HepG2 (cell line): Measurements from ENCODE around the gene COASY. TPM values are rescaled to one million over a fixed set of nuclear protein-coding genes. Genes with fewer than 3 reads are reported as not detected.

Experiments
- EEA1 ChIP-seq: sonication (generic); formaldehyde crosslinking; IDR thresholded peaks from 2 replicates; pipeline ENCODE4 v1.5.1; 2020; ENCODE audit warnings: mild to moderate bottlenecking, missing genetic modification reagents, borderline replicate concordance
- HNRNPUL1 ChIP-seq: fragments of 200-400 bp; formaldehyde crosslinking; IDR thresholded peaks from 2 replicates; pipeline ENCODE4 v1.6.1; 2017; ENCODE audit warnings: low read depth, mild to moderate bottlenecking, low read length, moderate library complexity
- IRF2 ChIP-seq: IDR thresholded peaks from 2 replicates; pipeline ENCODE4 v1.6.1; 2018; ENCODE audit warnings: missing genetic modification reagents, missing compliant biosample characterization
- KDM6A ChIP-seq: IDR thresholded peaks from 2 replicates; pipeline ENCODE4 v1.6.1; 2016; ENCODE audit warnings: low read depth
- KMT2A ChIP-seq: sonication (generic); formaldehyde crosslinking; IDR thresholded peaks from 2 replicates; pipeline ENCODE4 v1.4.0; 2020; ENCODE audit warnings: missing genetic modification reagents
- MED1 ChIP-seq: sonication (generic); formaldehyde crosslinking; IDR thresholded peaks from 2 replicates; pipeline ENCODE4 v1.4.0; 2020; ENCODE audit warnings: missing genetic modification reagents
- NR2F1 ChIP-seq, 2 experiments: fragments of 450-650 bp in 1 of 2; formaldehyde crosslinking in 1 of 2; IDR thresholded peaks; 2 replicates each; pipeline versions ENCODE4 v1.5.0 to v1.6.1; 2016 to 2020; ENCODE audit warnings: mild to moderate bottlenecking in 1 of 2, missing compliant biosample characterization in 1 of 2, missing genetic modification reagents in 1 of 2, moderate library complexity in 1 of 2
- NRL ChIP-seq: sonication (generic); formaldehyde crosslinking; IDR thresholded peaks from 2 replicates; pipeline ENCODE4 v1.5.0; 2020; ENCODE audit warnings: missing genetic modification reagents, mild to moderate bottlenecking, moderate library complexity, borderline replicate concordance
- PHF21A ChIP-seq: sonication (generic); formaldehyde crosslinking; IDR thresholded peaks from 2 replicates; pipeline ENCODE4 v1.5.0; 2020; ENCODE audit warnings: mild to moderate bottlenecking, missing genetic modification reagents
- REL ChIP-seq: sonication (generic); formaldehyde crosslinking; conservative IDR thresholded peaks from 2 replicates; pipeline ENCODE4 v1.8.0; 2022; ENCODE audit warnings: mild to moderate bottlenecking, missing genetic modification reagents, moderate library complexity
- RXRB ChIP-seq: IDR thresholded peaks from 2 replicates; pipeline ENCODE4 v1.6.1; 2016; ENCODE audit warnings: borderline replicate concordance, missing genetic modification reagents, missing compliant biosample characterization
- SIX4 ChIP-seq: sonication (generic); formaldehyde crosslinking; IDR thresholded peaks from 2 replicates; pipeline ENCODE4 v1.4.0; 2020; ENCODE audit warnings: missing genetic modification reagents
- SMC3 ChIP-seq: IDR thresholded peaks from 2 replicates; pipeline ENCODE4 v1.6.1; 2011; ENCODE audit warnings: low read length, improper control_type of control experiment
- YEATS4 ChIP-seq: sonication (generic); formaldehyde crosslinking; IDR thresholded peaks from 2 replicates; pipeline ENCODE4 v1.4.0; 2020; ENCODE audit warnings: missing genetic modification reagents, borderline replicate concordance
- ZBTB21 ChIP-seq: sonication (generic); formaldehyde crosslinking; IDR thresholded peaks from 2 replicates; pipeline ENCODE4 v1.4.0; 2020; ENCODE audit warnings: missing genetic modification reagents
- ZKSCAN8 ChIP-seq: IDR thresholded peaks from 2 replicates; pipeline ENCODE4 v1.6.1; 2016; ENCODE audit warnings: borderline replicate concordance, missing genetic modification reagents, missing compliant biosample characterization
- ZNF451 ChIP-seq: sonication (generic); formaldehyde crosslinking; IDR thresholded peaks from 2 replicates; pipeline ENCODE4 v1.5.0; 2020; ENCODE audit warnings: mild to moderate bottlenecking, missing genetic modification reagents
- ZNF510 ChIP-seq: sonication (generic); formaldehyde crosslinking; IDR thresholded peaks from 2 replicates; pipeline ENCODE4 v1.4.0; 2020; ENCODE audit warnings: low read depth, mild to moderate bottlenecking, missing genetic modification reagents
- ZNF547 ChIP-seq: sonication (generic); formaldehyde crosslinking; IDR thresholded peaks from 2 replicates; pipeline ENCODE4 v1.5.1; 2020; ENCODE audit warnings: mild to moderate bottlenecking, missing genetic modification reagents
- ZNF550 ChIP-seq: sonication (generic); formaldehyde crosslinking; IDR thresholded peaks from 2 replicates; pipeline ENCODE4 v1.4.0; 2020; ENCODE audit warnings: mild to moderate bottlenecking, missing genetic modification reagents, borderline replicate concordance
- ZNF558 ChIP-seq: sonication (generic); formaldehyde crosslinking; IDR thresholded peaks from 2 replicates; pipeline ENCODE4 v1.9.0; 2022; ENCODE audit warnings: mild to moderate bottlenecking, missing genetic modification reagents, borderline replicate concordance
- ZNF652 ChIP-seq: IDR thresholded peaks from 2 replicates; pipeline ENCODE4 v1.6.1; 2016; ENCODE audit warnings: low read depth, borderline replicate concordance
- polyA plus RNA-seq, 8 experiments: library from polyadenylated mRNA; depleted of rRNA in 3 of 8; stranded (reverse) in 7 of 8; unstranded in 1 of 8; fragments of >200 nt; fragmentation: Illumina TruSeq in 4 of 8; extraction: Trizol in 4 of 8; gene quantifications; 2 replicates each; pipeline versions ENCODE4 v1.2.1 to v1.2.3, GENCODE V29; 2011 to 2016; ENCODE audit warnings: low read depth in 4 of 8, missing spikeins in 1 of 8, mixed read lengths in 1 of 8; ENCODE audit not compliant: insufficient read depth in 1 of 8
- total RNA-seq, 5 experiments: library from RNA; depleted of rRNA; stranded (reverse); fragments of >200 nt; fragmentation: Illumina TruSeq; extraction: Trizol; gene quantifications; 2 replicates each; pipeline ENCODE4 v1.2.3, GENCODE V29; 2016; ENCODE audit warnings: low read depth in 1 of 5
- TF ChIP-seq, protein P1 (sequence below): sonication (generic); formaldehyde crosslinking; IDR thresholded peaks from 2 replicates; pipeline ENCODE4 v1.5.1; 2020; ENCODE audit warnings: missing genetic modification reagents, mild to moderate bottlenecking, borderline replicate concordance
- TF ChIP-seq, protein P2 (sequence below): sonication (generic); formaldehyde crosslinking; IDR thresholded peaks from 2 replicates; pipeline ENCODE4 v1.4.0; 2020; ENCODE audit warnings: missing genetic modification reagents
- TF ChIP-seq, protein P3 (sequence below): sonication (generic); formaldehyde crosslinking; IDR thresholded peaks from 2 replicates; pipeline ENCODE4 v1.4.0; 2020; ENCODE audit warnings: mild to moderate bottlenecking, missing genetic modification reagents
- TF ChIP-seq, protein P4 (sequence below): sonication (generic); formaldehyde crosslinking; IDR thresholded peaks from 2 replicates; pipeline ENCODE4 v1.4.0; 2020; ENCODE audit warnings: low read depth, mild to moderate bottlenecking, missing genetic modification reagents

Gene COASY
- total and polyA plus RNA-seq, 2 of the 13 experiments (the other 11 are each of a cell fraction or from before 2014, with no cell fraction given) = 90.7 to 125 TPM

- TF ChIP-seq ZBTB21 (CRISPR knock-in tag) = peak; percentile 29; the same call in 1 of the 2 replicates
- TF ChIP-seq HNRNPUL1 = no peak
- TF ChIP-seq, protein P1, sequence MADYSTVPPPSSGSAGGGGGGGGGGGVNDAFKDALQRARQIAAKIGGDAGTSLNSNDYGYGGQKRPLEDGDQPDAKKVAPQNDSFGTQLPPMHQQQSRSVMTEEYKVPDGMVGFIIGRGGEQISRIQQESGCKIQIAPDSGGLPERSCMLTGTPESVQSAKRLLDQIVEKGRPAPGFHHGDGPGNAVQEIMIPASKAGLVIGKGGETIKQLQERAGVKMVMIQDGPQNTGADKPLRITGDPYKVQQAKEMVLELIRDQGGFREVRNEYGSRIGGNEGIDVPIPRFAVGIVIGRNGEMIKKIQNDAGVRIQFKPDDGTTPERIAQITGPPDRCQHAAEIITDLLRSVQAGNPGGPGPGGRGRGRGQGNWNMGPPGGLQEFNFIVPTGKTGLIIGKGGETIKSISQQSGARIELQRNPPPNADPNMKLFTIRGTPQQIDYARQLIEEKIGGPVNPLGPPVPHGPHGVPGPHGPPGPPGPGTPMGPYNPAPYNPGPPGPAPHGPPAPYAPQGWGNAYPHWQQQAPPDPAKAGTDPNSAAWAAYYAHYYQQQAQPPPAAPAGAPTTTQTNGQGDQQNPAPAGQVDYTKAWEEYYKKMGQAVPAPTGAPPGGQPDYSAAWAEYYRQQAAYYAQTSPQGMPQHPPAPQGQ (CRISPR knock-in tag) = no peak
- no peak for TF ChIP-seq ZNF558 (CRISPR knock-in tag)
- no peak for TF ChIP-seq ZNF510
- TF ChIP-seq EEA1 = no peak
- peak; percentile 92 to 95 for TF ChIP-seq NR2F1 (CRISPR knock-in tag; IDR thresholded peaks at IDR 0.05)
- TF ChIP-seq ZNF451 (CRISPR knock-in tag) = no peak
- no peak for TF ChIP-seq ZNF547 (CRISPR knock-in tag)
- 0 out of 2 replicates have a peak, but pooled peaks have one; percentile 49 for TF ChIP-seq NRL (CRISPR knock-in tag)
- peak; percentile 85 for TF ChIP-seq RXRB (CRISPR knock-in tag)
- no peak for TF ChIP-seq REL (CRISPR knock-in tag)
- TF ChIP-seq PHF21A (CRISPR knock-in tag) = peak; percentile 91
- TF ChIP-seq ZKSCAN8 (CRISPR knock-in tag) = peak; percentile 68; the same call in 1 of the 2 replicates
- peak; percentile 73; the same call in 1 of the 2 replicates for TF ChIP-seq KDM6A (CRISPR knock-in tag)
- TF ChIP-seq, protein P2, sequence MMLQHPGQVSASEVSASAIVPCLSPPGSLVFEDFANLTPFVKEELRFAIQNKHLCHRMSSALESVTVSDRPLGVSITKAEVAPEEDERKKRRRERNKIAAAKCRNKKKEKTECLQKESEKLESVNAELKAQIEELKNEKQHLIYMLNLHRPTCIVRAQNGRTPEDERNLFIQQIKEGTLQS (CRISPR knock-in tag) = no peak
- no peak for TF ChIP-seq ZNF550 (CRISPR knock-in tag)
- peak; percentile 93 for TF ChIP-seq MED1 (CRISPR knock-in tag)
- TF ChIP-seq, protein P3, sequence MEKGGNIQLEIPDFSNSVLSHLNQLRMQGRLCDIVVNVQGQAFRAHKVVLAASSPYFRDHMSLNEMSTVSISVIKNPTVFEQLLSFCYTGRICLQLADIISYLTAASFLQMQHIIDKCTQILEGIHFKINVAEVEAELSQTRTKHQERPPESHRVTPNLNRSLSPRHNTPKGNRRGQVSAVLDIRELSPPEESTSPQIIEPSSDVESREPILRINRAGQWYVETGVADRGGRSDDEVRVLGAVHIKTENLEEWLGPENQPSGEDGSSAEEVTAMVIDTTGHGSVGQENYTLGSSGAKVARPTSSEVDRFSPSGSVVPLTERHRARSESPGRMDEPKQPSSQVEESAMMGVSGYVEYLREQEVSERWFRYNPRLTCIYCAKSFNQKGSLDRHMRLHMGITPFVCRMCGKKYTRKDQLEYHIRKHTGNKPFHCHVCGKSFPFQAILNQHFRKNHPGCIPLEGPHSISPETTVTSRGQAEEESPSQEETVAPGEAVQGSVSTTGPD = 0 out of 2 replicates have a peak, but pooled peaks have one; percentile 26
- TF ChIP-seq, protein P4, sequence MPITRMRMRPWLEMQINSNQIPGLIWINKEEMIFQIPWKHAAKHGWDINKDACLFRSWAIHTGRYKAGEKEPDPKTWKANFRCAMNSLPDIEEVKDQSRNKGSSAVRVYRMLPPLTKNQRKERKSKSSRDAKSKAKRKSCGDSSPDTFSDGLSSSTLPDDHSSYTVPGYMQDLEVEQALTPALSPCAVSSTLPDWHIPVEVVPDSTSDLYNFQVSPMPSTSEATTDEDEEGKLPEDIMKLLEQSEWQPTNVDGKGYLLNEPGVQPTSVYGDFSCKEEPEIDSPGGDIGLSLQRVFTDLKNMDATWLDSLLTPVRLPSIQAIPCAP (CRISPR knock-in tag) = no peak
- TF ChIP-seq ZNF652 (CRISPR knock-in tag) = no peak
- no peak for TF ChIP-seq SIX4 (CRISPR knock-in tag)
- no peak; the same call in 1 of the 2 replicates for TF ChIP-seq YEATS4 (CRISPR knock-in tag)
- no peak; the same call in none of the 2 replicates for TF ChIP-seq KMT2A (CRISPR knock-in tag)
- TF ChIP-seq IRF2 (CRISPR knock-in tag) = peak; percentile 84
- peak; percentile 20; the same call in 1 of the 2 replicates for TF ChIP-seq SMC3
Observed at GRCh38 chr17:42564815-42565522, 3.0 kb downstream of the COASY start (continued).
